NCI-H2107 (cell line): Measurements from ENCODE around the gene HCST.

Source experiments
- DNase-seq: peaks from one replicate; lab custom pipeline; 2025; lab: John Stamatoyannopoulos, UW

Gene HCST

GRCh38 chr19:35937345-35938281 is 35.3 kb downstream of the HCST start:
- DNase-seq = no peak

GRCh38 chr19:35938282-35939224 is 36.2 kb downstream of the HCST start:
- DNase-seq = no peak

GRCh38 chr19:35939307-35940077 is 37.2 kb downstream of the HCST start:
- DNase-seq = no peak

GRCh38 chr19:35940078-35940775 is 37.9 kb downstream of the HCST start:
- no peak for DNase-seq

GRCh38 chr19:35940839-35941238 is 38.5 kb downstream of the HCST start:
- DNase-seq = no peak

GRCh38 chr19:35942235-35942634 is 39.9 kb downstream of the HCST start:
- DNase-seq = no peak

- no peak for DNase-seq
These were observed 41.3 kb downstream of the HCST start for GRCh38 chr19:35943321-35944301.

GRCh38 chr19:35944556-35944955 is 42.2 kb downstream of the HCST start:
- DNase-seq = no peak

GRCh38 chr19:35945121-35945790 is 42.9 kb downstream of the HCST start:
- DNase-seq = no peak

GRCh38 chr19:35946203-35946602 is 43.9 kb downstream of the HCST start:
- DNase-seq = no peak

GRCh38 chr19:35949131-35949530 is 46.8 kb downstream of the HCST start:
- no peak for DNase-seq
